Parathyroid adenoma (tissue), 2 donors: ENCODE results near the gene TAF1B.

Experiments used
- H2AFZ ChIP-seq: fragments of 300-600 bp; sonication (generic); one replicate; pipeline ENCODE4 v1.7.0; 2017; ENCODE audit warnings: antibody characterized with exemption, mild to moderate bottlenecking
- H3K27ac ChIP-seq: fragments of 300-600 bp; sonication (generic); one replicate; pipeline ENCODE4 v1.7.0; 2017
- H3K27me3 ChIP-seq: fragments of 300-600 bp; sonication (generic); one replicate; pipeline ENCODE4 v1.7.0; 2017; ENCODE audit warnings: low read length; ENCODE audit not compliant: control insufficient read depth, insufficient read depth
- H3K36me3 ChIP-seq: fragments of 300-600 bp; sonication (generic); one replicate; pipeline ENCODE4 v1.7.0; 2017; ENCODE audit warnings: low read length; ENCODE audit not compliant: control insufficient read depth, insufficient read depth
- H3K4me1 ChIP-seq: fragments of 300-600 bp; sonication (generic); one replicate; pipeline ENCODE4 v1.7.0; 2017; ENCODE audit warnings: control low read depth
- H3K4me2 ChIP-seq: fragments of 300-600 bp; sonication (generic); one replicate; pipeline ENCODE4 v1.7.0; 2017; ENCODE audit warnings: low read length
- H3K4me3 ChIP-seq: fragments of 300-600 bp; sonication (generic); one replicate; pipeline ENCODE4 v1.7.0; 2017; ENCODE audit warnings: low read depth, low read length
- H3K79me2 ChIP-seq: fragments of 300-600 bp; sonication (generic); one replicate; pipeline ENCODE4 v1.7.0; 2017; ENCODE audit warnings: control low read depth
- H3K9ac ChIP-seq: fragments of 300-600 bp; sonication (generic); one replicate; pipeline ENCODE4 v1.7.0; 2017; ENCODE audit warnings: mild to moderate bottlenecking
- H3K9me3 ChIP-seq: fragments of 300-600 bp; sonication (generic); one replicate; pipeline ENCODE4 v1.7.0; 2017; ENCODE audit warnings: low read length; ENCODE audit not compliant: control insufficient read depth
- CTCF ChIP-seq: fragments of 300-600 bp; sonication (generic); IDR thresholded peaks from one replicate; pipeline ENCODE4 v1.7.0; 2017; ENCODE audit warnings: antibody characterized with exemption, mild to moderate bottlenecking
- donor health status: primary hyperparathyroidism.

Gene TAF1B

GRCh38 chr2:9907402-9907801 lies 64.1 kb downstream of the TAF1B start:
- H3K79me2 ChIP-seq: peaks cover 3% of the 10 kb centered on the region
- H3K4me2 ChIP-seq: no peak overlapping the region
- no peaks in the 10 kb centered on the region for H3K36me3 ChIP-seq
- no peaks in the 10 kb centered on the region for H3K27me3 ChIP-seq
- H3K9ac ChIP-seq: no peak overlapping the region
- no peak for TF ChIP-seq CTCF
- H3K4me1 ChIP-seq: no peaks in the 10 kb centered on the region
- no peaks in the 10 kb centered on the region for H3K9me3 ChIP-seq
- no peak overlapping the region for H2AFZ ChIP-seq
- no peak overlapping the region for H3K4me3 ChIP-seq
- H3K27ac ChIP-seq: no peak overlapping the region

GRCh38 chr2:9908639-9909038 lies 65.4 kb downstream of the TAF1B start:
- no peak for TF ChIP-seq CTCF

GRCh38 chr2:9909106-9909505 lies 65.8 kb downstream of the TAF1B start:
- H3K4me3 ChIP-seq: no peak overlapping the region
- H2AFZ ChIP-seq: no peak overlapping the region
- no peak overlapping the region for H3K4me2 ChIP-seq
- H3K9ac ChIP-seq: no peak overlapping the region
- peaks cover 3% of the 10 kb centered on the region for H3K79me2 ChIP-seq
- H3K27ac ChIP-seq: no peak overlapping the region
- no peaks in the 10 kb centered on the region for H3K27me3 ChIP-seq
- H3K36me3 ChIP-seq: no peaks in the 10 kb centered on the region
- H3K4me1 ChIP-seq: no peaks in the 10 kb centered on the region
- no peaks in the 10 kb centered on the region for H3K9me3 ChIP-seq
- no peak for TF ChIP-seq CTCF

More at GRCh38 chr2:9908639-9909038, 65.4 kb downstream of the TAF1B start:
- H3K27me3 ChIP-seq: no peaks in the 10 kb centered on the region
- H3K4me3 ChIP-seq: no peak overlapping the region
- H3K9ac ChIP-seq: no peak overlapping the region
- no peak overlapping the region for H3K4me2 ChIP-seq
- H3K79me2 ChIP-seq: peaks cover 3% of the 10 kb centered on the region
- no peaks in the 10 kb centered on the region for H3K9me3 ChIP-seq
- H3K4me1 ChIP-seq: no peaks in the 10 kb centered on the region
- H3K27ac ChIP-seq: no peak overlapping the region
- no peak overlapping the region for H2AFZ ChIP-seq
- H3K36me3 ChIP-seq: no peaks in the 10 kb centered on the region

GRCh38 chr2:9910699-9911098 lies 67.4 kb downstream of the TAF1B start:
- Histone ChIP-seq H3K4me2 (no peak overlapping the region), H3K4me3 (no peak overlapping the region), H2AFZ (no peak overlapping the region), H3K4me1 (no peaks in the 10 kb centered on the region), H3K36me3 (no peaks in the 10 kb centered on the region), H3K27me3 (no peaks in the 10 kb centered on the region), H3K9ac (no peak overlapping the region), H3K79me2 (peaks cover 3% of the 10 kb centered on the region), H3K27ac (no peak overlapping the region), H3K9me3 (no peaks in the 10 kb centered on the region)
- TF ChIP-seq CTCF: no peak

GRCh38 chr2:9912468-9912867 lies 69.2 kb downstream of the TAF1B start:
- peaks cover 3% of the 10 kb centered on the region for H3K79me2 ChIP-seq
- H3K9ac ChIP-seq: no peak overlapping the region
- no peak overlapping the region for H3K4me3 ChIP-seq
- H3K4me2 ChIP-seq: no peak overlapping the region
- no peaks in the 10 kb centered on the region for H3K36me3 ChIP-seq
- H3K9me3 ChIP-seq: no peaks in the 10 kb centered on the region
- H3K4me1 ChIP-seq: no peaks in the 10 kb centered on the region
- no peaks in the 10 kb centered on the region for H3K27me3 ChIP-seq
- no peak overlapping the region for H3K27ac ChIP-seq
- no peak overlapping the region for H2AFZ ChIP-seq
- TF ChIP-seq CTCF: no peak
